HEK293 (cell line): ENCODE data around the gene CAND1.

ENCODE experiments used
- BCL11B ChIP-seq: fragments of 450-650 bp; formaldehyde crosslinking; IDR thresholded peaks from 2 replicates; pipeline ENCODE4 v1.5.1; 2016; ENCODE audit warnings: low read depth, missing biosample characterization, missing genetic modification characterization
- CTCF ChIP-seq: fragments of 450-650 bp; formaldehyde crosslinking; IDR thresholded peaks from 2 replicates; pipeline ENCODE4 v1.5.1; 2016; ENCODE audit warnings: missing biosample characterization, missing genetic modification characterization
- KLF16 ChIP-seq: fragments of 450-650 bp; formaldehyde crosslinking; IDR thresholded peaks from 2 replicates; pipeline ENCODE4 v1.5.1; 2017; ENCODE audit warnings: missing biosample characterization, missing genetic modification characterization
- MYNN ChIP-seq: fragments of 450-650 bp; formaldehyde crosslinking; IDR thresholded peaks from 2 replicates; pipeline ENCODE4 v1.5.1; 2016; ENCODE audit warnings: missing biosample characterization, missing genetic modification characterization, borderline replicate concordance
- REST ChIP-seq: fragments of 450-650 bp; formaldehyde crosslinking; IDR thresholded peaks from 2 replicates; pipeline ENCODE4 v1.5.1; 2016; ENCODE audit warnings: missing biosample characterization, missing genetic modification characterization
- ZFP37 ChIP-seq: fragments of 450-650 bp; formaldehyde crosslinking; IDR thresholded peaks from 2 replicates; pipeline ENCODE4 v1.5.1; 2016; ENCODE audit warnings: missing biosample characterization, missing genetic modification characterization
- ZNF302 ChIP-seq: fragments of 450-650 bp; formaldehyde crosslinking; IDR thresholded peaks from 2 replicates; pipeline ENCODE4 v1.5.1; 2016; ENCODE audit warnings: missing biosample characterization, missing genetic modification characterization, low read depth
- ZNF366 ChIP-seq: fragments of 450-650 bp; formaldehyde crosslinking; conservative IDR thresholded peaks from 2 replicates; pipeline ENCODE4 v1.5.1; 2016; ENCODE audit warnings: missing biosample characterization, missing genetic modification characterization
- ZNF48 ChIP-seq: fragments of 450-650 bp; formaldehyde crosslinking; IDR thresholded peaks from 2 replicates; pipeline ENCODE4 v1.5.1; 2016; ENCODE audit warnings: missing biosample characterization, missing genetic modification characterization
- ZNF558 ChIP-seq: fragments of 450-650 bp; formaldehyde crosslinking; IDR thresholded peaks from 2 replicates; pipeline ENCODE4 v1.5.1; 2016; ENCODE audit warnings: missing biosample characterization, missing genetic modification characterization
- ZNF629 ChIP-seq: fragments of 450-650 bp; formaldehyde crosslinking; IDR thresholded peaks from 2 replicates; pipeline ENCODE4 v1.5.1; 2017; ENCODE audit warnings: missing biosample characterization, missing genetic modification characterization
- ZNF704 ChIP-seq: fragments of 450-650 bp; formaldehyde crosslinking; IDR thresholded peaks from 2 replicates; pipeline ENCODE4 v1.5.1; 2016; ENCODE audit warnings: missing biosample characterization, missing genetic modification characterization
- ZNF792 ChIP-seq: fragments of 450-650 bp; formaldehyde crosslinking; IDR thresholded peaks from 2 replicates; pipeline ENCODE4 v1.5.1; 2016; ENCODE audit warnings: missing biosample characterization, missing genetic modification characterization
- ZSCAN5A ChIP-seq: fragments of 450-650 bp; formaldehyde crosslinking; IDR thresholded peaks from 2 replicates; pipeline ENCODE4 v1.5.1; 2016; ENCODE audit warnings: missing biosample characterization, missing genetic modification characterization

- TF ChIP-seq CTCF (tag by site-specific recombination) (no peak), ZFP37 (no peak), ZNF302 (no peak), ZSCAN5A (tag by site-specific recombination) (no peak), MYNN (no peak), BCL11B (tag by site-specific recombination) (no peak), ZNF629 (tag by site-specific recombination) (no peak), ZNF366 (tag by site-specific recombination) (no peak), ZNF704 (tag by site-specific recombination) (no peak), ZNF558 (tag by site-specific recombination) (no peak), ZNF48 (tag by site-specific recombination) (no peak), REST (tag by site-specific recombination) (no peak), KLF16 (tag by site-specific recombination) (no peak), ZNF792 (no peak)
Measured at GRCh38 chr12:67306712-67307111, 37.6 kb downstream of the CAND1 start.
